Skeletal muscle satellite cell (primary cell): Measurements from ENCODE around the gene TMEM150B.
"Not testable (repeated sequence)": the region's sequence is repeated elsewhere in the genome, so short reads cannot be mapped to it uniquely, and the experiment has no call there.

Source experiments
- H3K27me3 ChIP-seq: 2 replicates; pipeline ENCODE4 v1.7.0; 2013; ENCODE audit warnings: low read length; ENCODE audit not compliant: control insufficient read depth, insufficient read depth
- H3K36me3 ChIP-seq: 2 replicates; pipeline ENCODE4 v1.7.0; 2013; ENCODE audit warnings: mild to moderate bottlenecking, control low read depth, low read length; ENCODE audit not compliant: insufficient read depth
- H3K4me1 ChIP-seq: 2 replicates; pipeline ENCODE4 v1.7.0; 2013; ENCODE audit warnings: low read length; ENCODE audit not compliant: control insufficient read depth, insufficient read depth
- H3K4me2 ChIP-seq: 2 replicates; pipeline ENCODE4 v1.7.0; 2013; ENCODE audit warnings: mild to moderate bottlenecking, low read length
- H3K4me3 ChIP-seq: 2 replicates; pipeline ENCODE4 v1.7.0; 2013; ENCODE audit warnings: low read length
- H3K9ac ChIP-seq: 2 replicates; pipeline ENCODE4 v1.7.0; 2013; ENCODE audit warnings: mild to moderate bottlenecking, low read depth, low read length, moderate library complexity
- H3K9me3 ChIP-seq: replicated peaks from 2 replicates; pipeline ENCODE4 v1.7.0; 2013; ENCODE audit warnings: mild to moderate bottlenecking, control low read depth, low read length

The TMEM150B gene

DNA sequence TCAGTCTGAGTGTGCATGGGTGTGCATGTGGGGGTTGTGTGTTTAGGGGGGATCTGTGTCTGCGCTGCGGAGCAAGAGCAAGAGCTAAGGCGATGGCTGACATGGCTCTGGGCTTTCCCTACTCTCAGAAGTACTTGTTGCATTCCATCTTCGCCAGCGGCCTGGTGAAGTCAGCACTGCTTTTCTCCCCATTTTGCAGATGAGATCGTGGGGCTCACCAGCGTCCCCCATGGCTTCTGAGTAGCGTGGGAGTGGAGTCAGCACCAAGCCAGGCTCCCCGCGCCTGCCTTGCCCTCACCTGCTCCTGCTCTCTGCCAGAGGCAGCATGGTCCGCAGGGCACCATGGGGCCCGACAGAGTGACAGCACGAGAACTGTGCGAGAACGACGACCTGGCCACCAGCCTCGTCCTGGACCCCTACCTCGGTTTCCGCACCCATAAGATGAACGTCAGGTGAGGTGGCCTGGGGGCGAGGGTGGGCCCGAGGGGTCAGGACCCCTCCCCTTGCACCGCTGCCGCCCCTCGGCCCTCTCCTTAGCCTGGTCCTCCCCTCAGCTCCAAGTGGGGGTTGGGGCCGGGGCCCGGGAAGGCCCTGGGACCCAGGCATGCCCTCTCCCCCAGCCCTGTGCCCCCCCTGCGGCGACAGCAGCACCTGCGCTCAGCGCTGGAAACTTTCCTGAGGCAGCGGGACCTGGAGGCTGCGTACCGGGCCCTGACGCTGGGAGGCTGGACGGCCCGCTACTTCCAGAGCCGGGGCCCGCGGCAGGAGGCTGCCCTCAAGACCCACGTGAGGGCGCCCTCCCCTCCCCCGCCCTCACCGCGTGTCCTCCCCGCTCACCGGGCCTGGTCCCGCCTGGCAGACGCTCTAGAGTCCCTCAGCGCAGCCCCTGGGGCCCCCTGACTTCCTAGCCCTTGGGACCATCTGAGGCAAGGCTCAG is 16.7 kb upstream of the TMEM150B start:
- Histone ChIP-seq H3K4me2 (peak overlapping the region; percentile 95), H3K9ac (no peak overlapping the region), H3K9me3 (no peaks in the 10 kb centered on the region), H3K4me3 (peak overlapping the region; percentile 54), H3K4me1 (peaks cover 43% of the 10 kb centered on the region), H3K27me3 (peaks cover 6% of the 10 kb centered on the region), H3K36me3 (no peaks in the 10 kb centered on the region)

DNA sequence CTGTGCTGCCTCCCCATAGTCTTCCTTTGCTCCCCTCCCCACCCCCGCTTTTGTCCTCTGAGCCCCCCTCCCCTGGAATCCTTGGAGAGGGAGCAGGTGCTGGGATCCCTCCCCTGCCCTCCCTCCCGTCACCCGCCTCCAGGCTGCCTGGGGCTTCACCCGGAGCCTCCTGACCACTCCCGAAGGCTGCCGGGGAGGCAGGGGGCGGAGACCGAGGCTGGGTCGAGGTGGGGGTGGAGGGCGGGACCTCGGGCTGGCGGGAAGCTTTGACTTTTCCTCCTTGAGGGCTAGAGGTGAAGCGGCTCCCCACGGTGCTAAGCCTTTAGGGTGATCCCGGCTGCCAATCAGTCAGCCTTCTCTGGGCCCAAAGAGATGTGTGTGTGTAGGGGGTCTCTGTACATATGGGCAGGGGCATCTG is 16.0 kb upstream of the TMEM150B start:
- Histone ChIP-seq H3K4me2 (peak overlapping the region; percentile 95), H3K4me3 (peak overlapping the region; percentile 78), H3K9ac (no peak overlapping the region), H3K27me3 (peaks cover 10% of the 10 kb centered on the region), H3K4me1 (peaks cover 40% of the 10 kb centered on the region), H3K36me3 (no peaks in the 10 kb centered on the region), H3K9me3 (no peaks in the 10 kb centered on the region)

DNA sequence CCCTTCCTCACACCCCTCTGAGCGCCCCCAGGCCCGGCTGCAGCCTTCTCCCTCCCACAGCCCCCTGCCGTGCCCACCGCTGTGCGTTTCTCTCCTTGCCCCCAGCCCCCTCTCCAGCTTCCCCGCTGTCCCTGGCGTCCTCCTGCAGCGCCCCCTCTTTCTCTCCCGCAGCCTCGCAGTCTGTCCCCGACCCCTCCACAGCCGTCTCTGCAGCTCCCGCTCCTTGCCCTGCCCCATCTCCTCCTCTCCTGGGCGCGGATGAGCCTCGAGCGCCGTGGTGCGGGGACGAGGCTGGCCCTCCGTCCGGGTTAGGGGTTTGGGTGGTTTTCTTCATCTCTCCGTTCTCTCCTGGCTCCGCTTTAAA is 15.6 kb upstream of the TMEM150B start:
- Histone ChIP-seq H3K36me3 (no peaks in the 10 kb centered on the region), H3K4me1 (peaks cover 36% of the 10 kb centered on the region), H3K9ac (peak overlapping the region; percentile 80), H3K9me3 (no peaks in the 10 kb centered on the region), H3K4me2 (peak overlapping the region; percentile 95), H3K4me3 (peak overlapping the region; percentile 78), H3K27me3 (peaks cover 10% of the 10 kb centered on the region)

DNA sequence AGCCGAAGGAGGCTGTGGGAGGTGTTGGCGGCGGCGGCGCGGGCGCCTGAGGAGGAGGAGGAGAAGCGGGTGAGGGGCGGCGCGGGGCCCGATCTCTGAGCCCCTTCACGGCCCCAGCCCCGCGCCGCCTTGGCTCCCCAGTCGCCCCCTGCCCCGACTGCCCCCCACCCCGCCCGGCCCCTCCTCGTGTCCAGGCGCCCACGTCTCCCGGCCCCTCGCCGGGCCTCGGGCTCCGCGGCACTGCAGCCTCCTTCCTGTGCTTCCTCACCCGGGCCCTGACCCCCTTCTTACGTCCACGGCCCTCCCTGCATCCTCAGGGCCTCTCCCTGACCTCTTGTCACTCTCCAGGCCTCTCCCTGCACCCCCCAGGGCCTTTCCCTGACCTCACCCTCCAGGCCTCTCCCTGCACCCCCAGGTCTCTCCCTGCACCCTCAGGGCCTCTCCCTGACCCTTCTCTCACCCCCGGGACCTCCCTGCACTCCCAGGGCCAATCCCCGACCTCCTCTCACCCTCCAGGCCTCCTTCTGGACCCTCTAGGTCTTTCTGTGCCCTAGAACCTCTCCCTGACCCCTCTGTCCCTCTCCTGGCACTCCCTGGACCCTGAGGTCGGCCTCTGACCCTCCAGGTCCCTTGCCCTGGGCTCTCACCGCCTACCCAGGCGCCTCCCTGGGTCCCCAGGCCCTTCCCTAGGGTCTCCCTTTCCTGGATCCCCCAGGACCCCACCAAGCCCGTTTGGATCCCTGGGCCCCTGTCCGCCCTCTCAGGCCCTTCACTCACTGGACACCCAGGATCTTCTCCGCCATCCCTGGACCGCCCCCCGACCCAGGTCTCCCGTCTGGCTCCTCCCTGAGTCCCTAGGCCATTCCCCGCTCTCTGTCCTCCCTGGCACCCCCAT is 15.0 kb upstream of the TMEM150B start:
- no peaks in the 10 kb centered on the region for H3K9me3 ChIP-seq
- peaks cover 30% of the 10 kb centered on the region for H3K4me1 ChIP-seq
- no peaks in the 10 kb centered on the region for H3K36me3 ChIP-seq
- peak overlapping the region; percentile 80 for H3K9ac ChIP-seq
- peak overlapping the region; percentile 78 for H3K4me3 ChIP-seq
- H3K27me3 ChIP-seq, result peaks cover 10% of the 10 kb centered on the region
- H3K4me2 ChIP-seq, result peak overlapping the region; percentile 95

DNA sequence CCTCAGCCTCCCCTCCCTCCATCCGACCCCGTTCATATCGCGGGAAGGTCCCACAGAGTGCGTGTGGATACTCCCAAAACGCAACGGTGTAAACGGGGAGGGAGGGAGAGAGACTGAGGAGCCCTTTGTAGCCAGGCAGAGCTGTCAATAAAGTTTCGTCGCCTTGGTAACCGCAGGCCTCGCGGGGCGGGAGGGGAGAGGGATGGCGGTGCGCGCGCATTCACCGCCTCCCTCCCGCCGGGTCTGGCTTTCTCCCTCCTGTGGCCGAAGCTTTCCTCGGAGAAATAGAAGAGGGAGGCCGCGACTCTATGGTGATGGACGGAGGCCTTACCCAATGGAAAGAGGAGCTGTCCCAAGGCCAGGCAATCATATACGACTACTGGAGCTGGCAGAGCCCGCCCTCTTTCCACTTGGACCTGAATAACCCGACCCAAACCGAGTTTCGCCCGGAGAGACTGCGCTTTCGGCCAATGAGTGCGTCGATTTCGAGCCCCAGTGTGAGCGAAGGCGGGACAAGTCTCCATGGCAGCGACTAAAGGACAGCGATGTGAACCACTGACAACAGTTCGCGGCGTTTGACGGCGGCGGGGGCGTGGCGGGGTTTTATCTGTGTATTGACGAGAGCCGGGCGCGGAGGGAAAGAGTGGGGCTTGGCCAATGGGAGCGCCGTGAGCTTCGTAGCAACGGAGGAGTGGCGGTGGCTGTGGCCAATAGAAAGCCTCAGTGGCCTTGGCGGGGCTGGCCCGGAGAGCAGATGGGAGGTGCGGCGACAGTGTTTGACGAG is 14.2 kb upstream of the TMEM150B start, which contains the start of gene KMT5C:
Gene KMT5C (plus strand): TSS at position 772 of the 784 bp plus-strand sequence. CDS start 2,061 bp downstream, outside the sequence.
- no peaks in the 10 kb centered on the region for H3K9me3 ChIP-seq
- H3K9ac ChIP-seq, result peak within 1 kb of the TSS; percentile 86
- peaks cover 10% of the 10 kb centered on the region for H3K27me3 ChIP-seq
- no peaks in the 10 kb centered on the region for H3K36me3 ChIP-seq
- peaks cover 22% of the 10 kb centered on the region for H3K4me1 ChIP-seq
- H3K4me3 ChIP-seq, result peak within 1 kb of the TSS; percentile 78
- peak within 1 kb of the TSS; percentile 95 for H3K4me2 ChIP-seq

DNA sequence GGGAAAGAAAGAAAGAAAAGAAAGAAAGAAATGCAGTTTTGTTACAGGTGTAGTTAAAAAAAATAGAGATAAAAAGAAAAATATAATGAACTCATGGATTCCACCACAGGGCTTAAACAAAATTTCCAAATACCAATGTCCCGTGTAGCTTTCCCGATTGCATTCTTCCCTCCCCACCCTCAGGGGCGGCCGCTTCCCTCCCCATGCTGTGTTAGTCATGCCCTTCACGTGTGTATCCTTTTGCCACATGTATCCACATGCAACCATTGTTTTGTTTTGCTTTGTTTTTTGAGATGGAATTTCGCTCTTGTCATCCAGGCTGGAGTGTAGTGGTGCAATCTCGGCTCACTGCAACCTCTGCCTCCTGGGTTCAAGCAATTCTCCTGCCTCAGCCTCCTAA is 11.0 kb upstream of the TMEM150B start:
- no peak overlapping the region for H3K9ac ChIP-seq
- no peaks in the 10 kb centered on the region for H3K36me3 ChIP-seq
- H3K27me3 ChIP-seq, result peaks cover 22% of the 10 kb centered on the region
- H3K4me1 ChIP-seq, result peaks cover 17% of the 10 kb centered on the region
- no peaks in the 10 kb centered on the region for H3K9me3 ChIP-seq
- H3K4me3 ChIP-seq, result no peak overlapping the region
- H3K4me2 ChIP-seq, result no peak overlapping the region

DNA sequence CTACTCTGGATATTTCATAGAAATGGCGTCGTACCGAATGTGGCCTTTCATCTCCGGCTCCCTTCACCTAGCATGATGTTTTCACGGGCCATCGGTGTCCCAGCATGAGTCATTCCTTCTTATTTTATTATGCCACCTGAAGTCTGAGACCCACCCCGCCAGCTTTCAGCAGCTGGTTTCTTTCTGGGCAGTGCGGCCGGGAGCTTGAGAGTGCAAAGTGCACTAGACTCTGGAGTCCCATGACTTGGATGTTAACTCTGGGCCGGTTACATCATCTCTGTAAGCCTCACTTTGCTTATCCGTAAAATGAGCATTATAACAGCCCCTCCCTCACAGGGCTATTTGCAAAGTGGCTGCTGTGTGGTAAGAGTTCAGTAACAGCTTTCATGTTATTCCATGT is 8.7 kb upstream of the TMEM150B start:
- Histone ChIP-seq H3K4me1 (peaks cover 6% of the 10 kb centered on the region), H3K4me3 (no peak overlapping the region), H3K27me3 (peaks cover 22% of the 10 kb centered on the region), H3K4me2 (no peak overlapping the region), H3K9ac (no peak overlapping the region), H3K36me3 (no peaks in the 10 kb centered on the region), H3K9me3 (no peaks in the 10 kb centered on the region)

DNA sequence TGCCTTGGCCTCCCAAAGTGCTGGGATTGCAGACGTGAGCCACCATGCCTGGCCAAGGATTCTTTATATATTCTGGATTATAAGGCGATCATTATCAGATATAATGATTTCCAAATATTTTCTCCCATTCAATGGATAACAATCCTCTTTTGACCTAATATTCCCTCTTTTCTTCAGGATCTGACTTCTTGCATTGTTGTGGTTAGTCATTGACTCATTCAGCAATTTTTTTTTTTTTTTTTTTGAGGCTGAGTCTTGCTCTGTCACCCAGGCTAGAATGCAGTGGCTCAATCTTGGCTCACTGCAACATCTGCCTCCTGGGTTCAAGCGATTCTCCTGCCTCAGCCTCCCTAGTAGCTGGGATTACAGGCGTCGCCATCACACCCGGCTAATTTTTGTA is 4.7 kb upstream of the TMEM150B start:
- not testable (repeated sequence) for H3K36me3 ChIP-seq, H3K4me3 ChIP-seq, H3K9me3 ChIP-seq, H3K4me1 ChIP-seq, H3K4me2 ChIP-seq, H3K9ac ChIP-seq
- H3K27me3 ChIP-seq, result peaks cover 12% of the 10 kb centered on the region

DNA sequence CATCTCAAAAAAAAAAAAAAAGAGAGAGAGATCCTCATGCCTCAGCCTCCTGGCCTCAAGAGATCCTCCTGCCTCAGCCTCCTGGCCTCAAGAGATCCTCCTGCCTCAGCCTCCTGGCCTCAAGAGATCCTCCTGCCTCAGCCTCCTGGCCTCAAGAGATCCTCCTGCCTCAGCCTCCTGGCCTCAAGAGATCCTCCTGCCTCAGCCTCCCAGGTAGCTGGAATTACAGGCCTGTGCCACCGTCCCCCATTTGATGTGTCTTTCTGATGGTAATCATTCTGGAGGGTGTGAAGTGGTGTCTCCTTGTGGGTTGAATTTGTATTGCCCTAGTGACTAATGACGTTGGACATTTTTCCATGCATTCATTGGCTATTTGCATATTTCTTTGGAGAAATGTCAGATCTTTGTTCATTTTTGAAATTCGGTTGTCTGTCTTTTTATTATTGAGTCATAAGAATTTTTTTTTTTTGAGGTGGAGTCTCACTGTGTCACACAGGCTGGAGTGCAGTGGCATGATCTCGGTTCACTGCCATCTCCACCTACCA is 3.7 kb upstream of the TMEM150B start:
- not testable (repeated sequence) for H3K4me3 ChIP-seq, H3K9ac ChIP-seq, H3K36me3 ChIP-seq, H3K9me3 ChIP-seq, H3K27me3 ChIP-seq, H3K4me2 ChIP-seq, H3K4me1 ChIP-seq

DNA sequence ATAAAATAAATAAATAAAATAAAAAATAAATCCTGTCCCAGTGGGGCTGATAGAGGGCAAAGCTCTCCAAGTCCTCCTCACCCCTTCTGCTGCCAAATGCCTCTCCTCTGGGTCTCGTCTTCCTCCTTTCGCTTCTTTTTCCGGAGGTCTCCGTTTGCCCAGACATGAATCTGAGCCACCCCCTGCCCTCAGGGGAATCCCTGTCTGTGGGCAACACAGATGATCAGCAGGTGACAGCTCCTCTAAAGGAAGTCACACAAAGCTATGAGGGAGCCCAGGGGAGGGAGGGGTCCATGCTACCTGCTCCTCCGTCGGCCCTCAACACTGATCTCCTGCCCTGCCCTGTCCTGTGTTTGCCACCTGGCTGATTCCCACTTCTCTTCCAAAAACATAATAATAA is 479 bp downstream of the TMEM150B start:
- Histone ChIP-seq H3K4me2 (no peak overlapping the region), H3K4me3 (no peak overlapping the region), H3K9ac (no peak overlapping the region), H3K9me3 (no peaks in the 10 kb centered on the region), H3K27me3 (peaks cover 22% of the 10 kb centered on the region), H3K4me1 (peaks cover 3% of the 10 kb centered on the region), H3K36me3 (no peaks in the 10 kb centered on the region)
